OCI-LY1 (cell line): ENCODE results near the gene FTCD.

ENCODE experiments used
- H2AFZ ChIP-seq: fragments of 200-600 bp; sonication (generic), shearing (Covaris generic); 2 replicates; pipeline ENCODE4 v1.6.0; 2014; ENCODE audit warnings: antibody characterized with exemption, mild to moderate bottlenecking, low read length
- H3F3A ChIP-seq: fragments of 200-600 bp; sonication (generic), shearing (Covaris generic); 2 replicates; pipeline ENCODE4 v1.6.0; 2014; ENCODE audit warnings: mild to moderate bottlenecking, antibody characterized with exemption, low read length, moderate library complexity; ENCODE audit not compliant: insufficient read depth
- H3K27ac ChIP-seq: fragments of 200-600 bp; sonication (generic); 2 replicates; pipeline ENCODE4 v1.5.1; 2014; ENCODE audit warnings: low read length, mixed run types, mild to moderate bottlenecking, low read depth; ENCODE audit not compliant: poor library complexity, severe bottlenecking
- H3K27me3 ChIP-seq: fragments of 200-600 bp; sonication (generic); 2 replicates; pipeline ENCODE4 v1.6.0; 2014; ENCODE audit warnings: antibody characterized with exemption, mild to moderate bottlenecking, low read length, moderate library complexity; ENCODE audit not compliant: insufficient read depth
- H3K36me3 ChIP-seq: fragments of 200-600 bp; sonication (generic); 2 replicates; pipeline ENCODE4 v1.6.1; 2014; ENCODE audit warnings: mild to moderate bottlenecking, antibody characterized with exemption, low read length, moderate library complexity, mixed read lengths; ENCODE audit not compliant: insufficient read depth
- H3K4me1 ChIP-seq: fragments of 200-600 bp; sonication (generic); 2 replicates; pipeline ENCODE4 v1.5.1; 2014; ENCODE audit warnings: mild to moderate bottlenecking, low read length, moderate library complexity; ENCODE audit not compliant: insufficient read depth, severe bottlenecking
- H3K4me2 ChIP-seq: fragments of 200-600 bp; sonication (generic), shearing (Covaris generic); 2 replicates; pipeline ENCODE4 v1.6.1; 2014; ENCODE audit warnings: low read length
- H3K4me3 ChIP-seq: fragments of 200-600 bp; sonication (generic); 2 replicates; pipeline ENCODE4 v1.5.1; 2014; ENCODE audit warnings: low read length, low read depth, mild to moderate bottlenecking, mixed read lengths; ENCODE audit not compliant: poor library complexity, severe bottlenecking
- H3K79me2 ChIP-seq: fragments of 200-600 bp; shearing (Covaris generic); 2 replicates; pipeline ENCODE4 v1.6.1; 2016; ENCODE audit warnings: mixed run types, low read length, mixed read lengths; ENCODE audit not compliant: insufficient read depth
- H3K9ac ChIP-seq: fragments of 200-600 bp; sonication (generic), shearing (Covaris generic); 2 replicates; pipeline ENCODE4 v1.6.1; 2014; ENCODE audit warnings: mild to moderate bottlenecking, low read length, mixed read lengths
- H3K9me2 ChIP-seq: fragments of 200-600 bp; sonication (generic), shearing (Covaris generic); 2 replicates; pipeline ENCODE4 v1.6.1; 2014; ENCODE audit warnings: low read depth, mild to moderate bottlenecking, low read length, mixed read lengths
- H3K9me3 ChIP-seq: fragments of 200-600 bp; shearing (Covaris generic); 2 replicates; pipeline ENCODE4 v1.6.1; 2014; ENCODE audit warnings: low read length, mixed read lengths
- H4K20me1 ChIP-seq: fragments of 200-600 bp; sonication (generic), shearing (Covaris generic); 2 replicates; pipeline ENCODE4 v1.6.0; 2016; ENCODE audit warnings: mild to moderate bottlenecking, low read length; ENCODE audit not compliant: insufficient read depth
- CTCF ChIP-seq: fragments of 200-600 bp; sonication (generic), shearing (Covaris generic); IDR thresholded peaks from 2 replicates; pipeline ENCODE4 v1.5.1; 2017; ENCODE audit warnings: mild to moderate bottlenecking, antibody characterized with exemption, low read length, moderate library complexity, mixed read lengths
- EZH2 ChIP-seq: fragments of 200-600 bp; sonication (generic), shearing (Covaris generic); IDR thresholded peaks from 2 replicates; pipeline ENCODE4 v1.8.0; 2017; ENCODE audit warnings: borderline replicate concordance, mixed run types, mild to moderate bottlenecking, antibody characterized with exemption, low read length, moderate library complexity, mixed read lengths

FTCD gene

GRCh38 chr21:46131588-46131837 is 23.9 kb downstream of the FTCD start:
- Histone ChIP-seq H3K27ac (no peak overlapping the region), H3K4me1 (no peaks in the 10 kb centered on the region), H4K20me1 (no peaks in the 10 kb centered on the region), H3K9me2 (no peaks in the 10 kb centered on the region), H3K79me2 (no peaks in the 10 kb centered on the region), H3K4me2 (no peak overlapping the region), H2AFZ (no peak overlapping the region), H3F3A (no peaks in the 10 kb centered on the region), H3K9ac (no peak overlapping the region), H3K4me3 (no peak overlapping the region), H3K27me3 (no peaks in the 10 kb centered on the region), H3K9me3 (no peaks in the 10 kb centered on the region), H3K36me3 (no peaks in the 10 kb centered on the region)
- TF ChIP-seq EZH2: no peak

GRCh38 chr21:46130831-46131587 is 24.4 kb downstream of the FTCD start:
- H3K4me3 ChIP-seq: no peak overlapping the region

GRCh38 chr21:46129846-46130651 is 25.3 kb downstream of the FTCD start:
- H2AFZ ChIP-seq: no peak overlapping the region
- H3F3A ChIP-seq: no peaks in the 10 kb centered on the region
- no peak overlapping the region for H3K4me3 ChIP-seq
- no peaks in the 10 kb centered on the region for H3K36me3 ChIP-seq
- H4K20me1 ChIP-seq: no peaks in the 10 kb centered on the region
- no peaks in the 10 kb centered on the region for H3K4me1 ChIP-seq
- no peak overlapping the region for H3K9ac ChIP-seq
- no peaks in the 10 kb centered on the region for H3K27me3 ChIP-seq
- H3K79me2 ChIP-seq: no peaks in the 10 kb centered on the region
- no peaks in the 10 kb centered on the region for H3K9me2 ChIP-seq
- H3K27ac ChIP-seq: no peak overlapping the region
- H3K9me3 ChIP-seq: no peaks in the 10 kb centered on the region
- no peak overlapping the region for H3K4me2 ChIP-seq
- TF ChIP-seq CTCF (no peak), EZH2 (no peak)

More at GRCh38 chr21:46130831-46131587, 24.4 kb downstream of the FTCD start:
- no peak overlapping the region for H3K9ac ChIP-seq
- H3F3A ChIP-seq: no peaks in the 10 kb centered on the region
- no peak overlapping the region for H2AFZ ChIP-seq
- TF ChIP-seq EZH2 (no peak), CTCF (no peak)
- no peaks in the 10 kb centered on the region for H3K9me3 ChIP-seq
- H3K4me1 ChIP-seq: no peaks in the 10 kb centered on the region
- H3K4me2 ChIP-seq: no peak overlapping the region
- H3K27me3 ChIP-seq: no peaks in the 10 kb centered on the region
- no peak overlapping the region for H3K27ac ChIP-seq
- no peaks in the 10 kb centered on the region for H4K20me1 ChIP-seq
- no peaks in the 10 kb centered on the region for H3K36me3 ChIP-seq
- no peaks in the 10 kb centered on the region for H3K9me2 ChIP-seq
- no peaks in the 10 kb centered on the region for H3K79me2 ChIP-seq
